ENCODE results near the gene OR5A2. TPM values are rescaled to one million over a fixed set of nuclear protein-coding genes. Genes with fewer than 3 reads are reported as not detected.

Gene OR5A2
- total RNA-seq, 2 experiments from 2014 or later = not detected

DNA sequence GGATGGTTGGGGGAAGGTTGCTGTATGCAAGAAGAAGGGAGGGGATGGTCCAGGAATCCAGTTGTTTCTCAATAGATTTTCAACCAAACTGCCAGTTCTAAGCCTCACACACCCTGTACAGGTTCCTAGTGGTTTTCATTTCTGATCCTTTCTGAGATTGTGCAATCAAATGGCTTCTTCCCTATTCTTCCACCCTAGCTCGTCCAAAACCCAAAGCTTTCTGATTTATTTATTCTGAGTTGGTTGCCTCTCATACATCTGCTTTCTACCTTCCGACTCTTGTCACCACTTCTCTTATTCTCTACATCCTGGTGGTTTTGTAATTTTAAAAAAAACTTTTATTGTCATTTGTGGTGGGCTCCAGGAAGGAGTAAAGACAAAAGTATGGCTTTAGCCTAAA is 12.6 kb downstream of the OR5A2 start:
- H3K27ac ChIP-seq (ENCODE audit: low read depth, low read length, poor library complexity, severe bottlenecking) = no peak overlapping the region
- no peak for TF ChIP-seq EZH2phosphoT487 (IDR thresholded peaks at IDR 0.05; ENCODE audit: borderline replicate concordance, low read depth, low read length)
- TF ChIP-seq CTCF (conservative IDR thresholded peaks at IDR 0.05; ENCODE audit: low read length) = no peak
- H3K4me2 ChIP-seq (ENCODE audit: low read length) = no peak overlapping the region
- POLR2A ChIA-PET = no interaction called here
- no peaks in the 10 kb centered on the region for H3K79me2 ChIP-seq (ENCODE audit: insufficient read depth, low read depth, low read length)
- DNase-seq (ENCODE audit: low spot score) = no peak
- no peaks in the 10 kb centered on the region for H3K4me1 ChIP-seq (ENCODE audit: insufficient read depth, low read length, poor library complexity, severe bottlenecking)
- no peak overlapping the region for H2AFZ ChIP-seq (ENCODE audit: low read length)
- CTCF ChIA-PET (ENCODE audit: unreplicated experiment) = no interaction called here
- no peaks in the 10 kb centered on the region for H3K9me2 ChIP-seq (ENCODE audit: insufficient read depth, low read length)
- no peaks in the 10 kb centered on the region for H3K9me3 ChIP-seq (ENCODE audit: low read length)
- H3K4me3 ChIP-seq (ENCODE audit: low read depth, low read length, poor library complexity, severe bottlenecking) = no peak overlapping the region
- H3K36me3 ChIP-seq (ENCODE audit: insufficient read depth, low read length) = no peaks in the 10 kb centered on the region
- intact Hi-C loops (cut with micrococcal nuclease; ENCODE audit: unreplicated experiment) = no loop called here
- H4K20me1 ChIP-seq (ENCODE audit: insufficient read depth, low read length) = no peaks in the 10 kb centered on the region
- BruUV-seq (replicated peaks) = no TSS peak

- no peaks in the 10 kb centered on the region for H3K79me2 ChIP-seq (ENCODE audit: insufficient read depth, low read depth, low read length)
- H3K9me2 ChIP-seq (ENCODE audit: insufficient read depth, low read length) = no peaks in the 10 kb centered on the region
- H3K9me3 ChIP-seq (ENCODE audit: low read length) = peaks cover 22% of the 10 kb centered on the region
- H3K4me3 ChIP-seq (ENCODE audit: low read depth, low read length, poor library complexity, severe bottlenecking) = no peak overlapping the region
- H3K4me2 ChIP-seq (ENCODE audit: low read length) = no peak overlapping the region
- no TSS peak for BruUV-seq (replicated peaks)
- intact Hi-C loops (cut with micrococcal nuclease; ENCODE audit: unreplicated experiment) = no loop called here
- TF ChIP-seq CTCF (conservative IDR thresholded peaks at IDR 0.05; ENCODE audit: low read length) (no peak), EZH2phosphoT487 (IDR thresholded peaks at IDR 0.05; ENCODE audit: borderline replicate concordance, low read depth, low read length) (no peak)
- CTCF ChIA-PET (ENCODE audit: unreplicated experiment) = no interaction called here
- no peaks in the 10 kb centered on the region for H3K4me1 ChIP-seq (ENCODE audit: insufficient read depth, low read length, poor library complexity, severe bottlenecking)
- H3K36me3 ChIP-seq (ENCODE audit: insufficient read depth, low read length) = no peaks in the 10 kb centered on the region
- no peaks in the 10 kb centered on the region for H4K20me1 ChIP-seq (ENCODE audit: insufficient read depth, low read length)
- DNase-seq (ENCODE audit: low spot score) = peak; percentile 28
- POLR2A ChIA-PET = interaction anchor here (0.8 kb wide), 1 partner anchor 31 kb away, joined by 4 read pairs; no protein-coding TSS in a partner anchor
- H2AFZ ChIP-seq (ENCODE audit: low read length) = no peak overlapping the region
- H3K27ac ChIP-seq (ENCODE audit: low read depth, low read length, poor library complexity, severe bottlenecking) = no peak overlapping the region
Observed at GRCh38 chr11:59403546-59403945, 22.7 kb downstream of the OR5A2 start.

DNA sequence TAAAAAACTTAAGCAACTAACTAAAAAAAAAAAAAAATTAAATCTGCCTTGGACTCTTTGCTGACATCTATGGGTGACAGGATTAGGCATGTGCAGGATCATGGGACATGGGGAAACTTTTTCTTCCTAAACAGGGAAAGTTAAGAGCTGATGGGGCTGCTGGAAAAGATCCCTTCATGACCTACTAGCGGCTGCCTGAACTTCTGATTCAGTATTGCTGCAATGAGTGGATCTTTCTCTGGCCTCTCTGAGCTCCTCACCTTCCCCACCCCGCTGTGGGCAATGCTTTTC is 25.0 kb downstream of the OR5A2 start:
- no peak overlapping the region for H3K4me2 ChIP-seq (ENCODE audit: low read length)
- no TSS peak for BruUV-seq (replicated peaks)
- H3K4me1 ChIP-seq (ENCODE audit: insufficient read depth, low read length, poor library complexity, severe bottlenecking) = no peaks in the 10 kb centered on the region
- CTCF ChIA-PET (ENCODE audit: unreplicated experiment) = interaction anchor here (0.6 kb wide), 1 partner anchor 674 kb away, joined by 3 read pairs; no protein-coding TSS in a partner anchor
- intact Hi-C loops (cut with micrococcal nuclease; ENCODE audit: unreplicated experiment) = no loop called here
- H4K20me1 ChIP-seq (ENCODE audit: insufficient read depth, low read length) = no peaks in the 10 kb centered on the region
- no peaks in the 10 kb centered on the region for H3K9me2 ChIP-seq (ENCODE audit: insufficient read depth, low read length)
- H3K27ac ChIP-seq (ENCODE audit: low read depth, low read length, poor library complexity, severe bottlenecking) = no peak overlapping the region
- H3K79me2 ChIP-seq (ENCODE audit: insufficient read depth, low read depth, low read length) = no peaks in the 10 kb centered on the region
- no peak overlapping the region for H2AFZ ChIP-seq (ENCODE audit: low read length)
- POLR2A ChIA-PET = interaction anchor here (0.7 to 1.7 kb wide), 5 partner anchors 12 to 107 kb away, joined by 3 to 4 read pairs (median 3); no protein-coding TSS in a partner anchor
- peaks cover 22% of the 10 kb centered on the region for H3K9me3 ChIP-seq (ENCODE audit: low read length)
- no peaks in the 10 kb centered on the region for H3K36me3 ChIP-seq (ENCODE audit: insufficient read depth, low read length)
- TF ChIP-seq EZH2phosphoT487 (IDR thresholded peaks at IDR 0.05; ENCODE audit: borderline replicate concordance, low read depth, low read length) = no peak
- 0 out of 2 replicates have a peak, but pooled peaks have one; percentile 27 for TF ChIP-seq CTCF (conservative IDR thresholded peaks at IDR 0.05; ENCODE audit: low read length)
- DNase-seq (ENCODE audit: low spot score) = no peak
- no peak overlapping the region for H3K4me3 ChIP-seq (ENCODE audit: low read depth, low read length, poor library complexity, severe bottlenecking)

Data from OCI-LY7 (cell line).